Suprapubic skin (tissue), 4 donors: ENCODE data around the gene MAMLD1.

Source experiments
- POLR2A ChIP-seq, 2 donors: fragments of 450-650 bp; IDR thresholded peaks; one replicate each; pipeline ENCODE4 v1.6.1; 2017; ENCODE audit warnings: antibody characterized with exemption in 2 of 2, mild to moderate bottlenecking in 2 of 2, moderate library complexity in 2 of 2
- POLR2AphosphoS5 ChIP-seq, 3 donors: sonication (generic); formaldehyde crosslinking; IDR thresholded peaks; one replicate each; pipeline ENCODE4 v1.6.1; 2017; ENCODE audit warnings: antibody characterized with exemption in 3 of 3
- TF ChIP-seq, protein P1 (sequence below), 2 donors: fragments of 200-600 bp in 1 of 2; fragments of 450-650 bp in 1 of 2; sonication (generic) in 1 of 2; IDR thresholded peaks; one replicate each; pipeline ENCODE4 v1.5.1; 2016 to 2019; ENCODE audit warnings: antibody characterized with exemption in 2 of 2, mild to moderate bottlenecking in 1 of 2, moderate library complexity in 1 of 2

DNA sequence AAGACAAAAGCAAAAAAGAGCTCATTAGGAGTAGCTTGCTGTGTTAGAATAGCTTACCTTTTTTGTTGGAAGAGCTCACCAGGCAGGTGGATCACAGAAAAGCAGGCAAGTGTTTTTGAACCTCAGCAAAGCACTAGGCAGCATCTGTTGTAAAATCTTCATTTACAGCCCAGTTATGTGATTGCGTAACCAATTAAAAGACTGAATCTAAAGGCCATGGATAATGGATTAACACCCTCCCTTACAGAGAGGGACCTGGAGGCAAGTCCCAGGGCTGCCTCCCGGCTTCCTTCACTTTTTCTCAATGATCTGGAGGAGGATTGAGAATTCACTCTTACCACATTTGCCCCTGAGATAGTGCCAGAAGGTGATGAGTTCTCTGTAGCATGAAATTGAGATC, 51.1 kb downstream of the MAMLD1 start:
- TF ChIP-seq, protein P1, sequence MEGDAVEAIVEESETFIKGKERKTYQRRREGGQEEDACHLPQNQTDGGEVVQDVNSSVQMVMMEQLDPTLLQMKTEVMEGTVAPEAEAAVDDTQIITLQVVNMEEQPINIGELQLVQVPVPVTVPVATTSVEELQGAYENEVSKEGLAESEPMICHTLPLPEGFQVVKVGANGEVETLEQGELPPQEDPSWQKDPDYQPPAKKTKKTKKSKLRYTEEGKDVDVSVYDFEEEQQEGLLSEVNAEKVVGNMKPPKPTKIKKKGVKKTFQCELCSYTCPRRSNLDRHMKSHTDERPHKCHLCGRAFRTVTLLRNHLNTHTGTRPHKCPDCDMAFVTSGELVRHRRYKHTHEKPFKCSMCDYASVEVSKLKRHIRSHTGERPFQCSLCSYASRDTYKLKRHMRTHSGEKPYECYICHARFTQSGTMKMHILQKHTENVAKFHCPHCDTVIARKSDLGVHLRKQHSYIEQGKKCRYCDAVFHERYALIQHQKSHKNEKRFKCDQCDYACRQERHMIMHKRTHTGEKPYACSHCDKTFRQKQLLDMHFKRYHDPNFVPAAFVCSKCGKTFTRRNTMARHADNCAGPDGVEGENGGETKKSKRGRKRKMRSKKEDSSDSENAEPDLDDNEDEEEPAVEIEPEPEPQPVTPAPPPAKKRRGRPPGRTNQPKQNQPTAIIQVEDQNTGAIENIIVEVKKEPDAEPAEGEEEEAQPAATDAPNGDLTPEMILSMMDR (IDR thresholded peaks at IDR 0.05), result no peak
- TF ChIP-seq POLR2A (IDR thresholded peaks at IDR 0.05) (no peak), POLR2AphosphoS5 (IDR thresholded peaks at IDR 0.05) (no peak)
